Measurements from ENCODE around the gene PSME1. TPM values are rescaled to one million over a fixed set of nuclear protein-coding genes. Genes with fewer than 3 reads are reported as not detected.

PSME1 gene
- total and polyA plus RNA-seq, 2 of the 13 experiments (the other 11 are each of a cell fraction or from before 2014, with no cell fraction given): 159 to 608 TPM

- Histone ChIP-seq H4K20me1 (ENCODE audit: insufficient read depth, low read length) (peaks cover 14% of the 10 kb centered on the region), H3K79me2 (ENCODE audit: insufficient read depth, low read length) (peaks cover 56% of the 10 kb centered on the region), H3K9me3 (ENCODE audit: low read length) (no peaks in the 10 kb centered on the region), H3K27me3 (ENCODE audit: control insufficient read depth in 1 of 2, insufficient read depth in 2 of 2, low read length in 2 of 2) (peaks cover 0 to 3% of the 10 kb centered on the region in 2 experiments; a peak in 1 of 5 replicates), H3K9ac (ENCODE audit: insufficient read depth, low read depth, low read length) (no peak overlapping the region), H3K27ac (ENCODE audit: extremely low read length, insufficient read depth, low read length) (no peak overlapping the region), H2AFZ (ENCODE audit: low read length) (no peak overlapping the region), H3K36me3 (replicated peaks in 1 of 2; ENCODE audit: control insufficient read depth in 1 of 2, insufficient read depth in 2 of 2, low read length in 2 of 2) (peaks cover 18 to 34% of the 10 kb centered on the region in 2 experiments), H3K4me3 (replicated peaks in 1 of 3; ENCODE audit: insufficient read depth in 1 of 3, low read depth in 2 of 3, low read length in 3 of 3) (no peak overlapping the region), H3K4me2 (ENCODE audit: low read depth, low read length) (no peak overlapping the region), H3K4me1 (ENCODE audit: insufficient read depth, low read length) (peaks cover 63% of the 10 kb centered on the region)
- intact Hi-C loops (cut with micrococcal nuclease; ENCODE audit: unreplicated experiment) (no loop called here), in situ Hi-C loops (cut with HindIII; ENCODE audit: extremely low pct_ligation_motif_present, low pct_unique_long_range_greater_than_20kb) (loop anchor here (25.0 kb wide), 1 partner anchor 831 kb away; the partner anchor contains the start of genes BCL2L2, PABPN1 and PPP1R3E)
- CTCF ChIA-PET (ENCODE audit: low intra/inter-chr PET ratio, low total read pairs): no interaction called here
- BruUV-seq (replicated peaks): no TSS peak
- ATAC-seq (no peak), DNase-seq (ENCODE audit: low spot score) (no peak), FAIRE-seq (no peak)
- 94% methylated on average over 2 of the region's 2 CpGs for WGBS (ENCODE audit: low lambda C conversion rate)
- POLR2A ChIA-PET: interaction anchor here (1.6 to 22.7 kb wide), 4 partner anchors 13 to 128 kb away, joined by 5 to 977 read pairs (median 108); partner anchors contain the start of genes DCAF11, IRF9, NRL and PCK2
- TF ChIP-seq KDM6A (CRISPR knock-in tag; IDR thresholded peaks at IDR 0.05; ENCODE audit: low read depth) (no peak), STAT6 (CRISPR knock-in tag; IDR thresholded peaks at IDR 0.05; ENCODE audit: borderline replicate concordance) (no peak), SCMH1 (CRISPR knock-in tag; IDR thresholded peaks at IDR 0.05; ENCODE audit: borderline replicate concordance) (no peak), ATF6 (CRISPR knock-in tag; conservative IDR thresholded peaks at IDR 0.05) (no peak), HMG20A (CRISPR knock-in tag; IDR thresholded peaks at IDR 0.05; ENCODE audit: borderline replicate concordance) (no peak)
- TF ChIP-seq, protein P1, sequence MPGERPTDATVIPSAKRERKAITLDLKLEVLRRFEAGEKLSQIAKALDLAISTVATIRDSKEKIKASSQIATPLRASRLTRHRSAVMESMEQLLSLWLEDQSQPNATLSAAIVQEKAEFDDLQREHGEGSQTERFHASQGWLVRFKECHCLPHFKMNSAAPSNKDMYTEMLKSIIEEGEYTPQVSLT (CRISPR knock-in tag; IDR thresholded peaks at IDR 0.05; ENCODE audit: borderline replicate concordance, low read depth): no peak
- TF ChIP-seq, protein P2, sequence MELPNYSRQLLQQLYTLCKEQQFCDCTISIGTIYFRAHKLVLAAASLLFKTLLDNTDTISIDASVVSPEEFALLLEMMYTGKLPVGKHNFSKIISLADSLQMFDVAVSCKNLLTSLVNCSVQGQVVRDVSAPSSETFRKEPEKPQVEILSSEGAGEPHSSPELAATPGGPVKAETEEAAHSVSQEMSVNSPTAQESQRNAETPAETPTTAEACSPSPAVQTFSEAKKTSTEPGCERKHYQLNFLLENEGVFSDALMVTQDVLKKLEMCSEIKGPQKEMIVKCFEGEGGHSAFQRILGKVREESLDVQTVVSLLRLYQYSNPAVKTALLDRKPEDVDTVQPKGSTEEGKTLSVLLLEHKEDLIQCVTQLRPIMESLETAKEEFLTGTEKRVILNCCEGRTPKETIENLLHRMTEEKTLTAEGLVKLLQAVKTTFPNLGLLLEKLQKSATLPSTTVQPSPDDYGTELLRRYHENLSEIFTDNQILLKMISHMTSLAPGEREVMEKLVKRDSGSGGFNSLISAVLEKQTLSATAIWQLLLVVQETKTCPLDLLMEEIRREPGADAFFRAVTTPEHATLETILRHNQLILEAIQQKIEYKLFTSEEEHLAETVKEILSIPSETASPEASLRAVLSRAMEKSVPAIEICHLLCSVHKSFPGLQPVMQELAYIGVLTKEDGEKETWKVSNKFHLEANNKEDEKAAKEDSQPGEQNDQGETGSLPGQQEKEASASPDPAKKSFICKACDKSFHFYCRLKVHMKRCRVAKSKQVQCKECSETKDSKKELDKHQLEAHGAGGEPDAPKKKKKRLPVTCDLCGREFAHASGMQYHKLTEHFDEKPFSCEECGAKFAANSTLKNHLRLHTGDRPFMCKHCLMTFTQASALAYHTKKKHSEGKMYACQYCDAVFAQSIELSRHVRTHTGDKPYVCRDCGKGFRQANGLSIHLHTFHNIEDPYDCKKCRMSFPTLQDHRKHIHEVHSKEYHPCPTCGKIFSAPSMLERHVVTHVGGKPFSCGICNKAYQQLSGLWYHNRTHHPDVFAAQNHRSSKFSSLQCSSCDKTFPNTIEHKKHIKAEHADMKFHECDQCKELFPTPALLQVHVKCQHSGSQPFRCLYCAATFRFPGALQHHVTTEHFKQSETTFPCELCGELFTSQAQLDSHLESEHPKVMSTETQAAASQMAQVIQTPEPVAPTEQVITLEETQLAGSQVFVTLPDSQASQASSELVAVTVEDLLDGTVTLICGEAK (IDR thresholded peaks at IDR 0.05): no peak
- TF ChIP-seq, protein P2 (CRISPR knock-in tag; IDR thresholded peaks at IDR 0.05): no peak
These were observed 7.5 kb downstream of the PSME1 start for GRCh38 chr14:24143511-24143910.

All from HepG2 (cell line).